Epithelial cell of esophagus (primary cell): ENCODE measurements around the gene KCNJ10.
"Not testable (repeated sequence)": the region's sequence is repeated elsewhere in the genome, so short reads cannot be mapped to it uniquely, and the experiment has no call there.

Experiments used
- DNase-seq: peaks from one replicate; pipeline ENCODE4 v3.0.0; 2010; ENCODE audit warnings: low read depth
- H3K4me3 ChIP-seq: 2 replicates; pipeline ENCODE4 v1.5.1; 2011; ENCODE audit warnings: mild to moderate bottlenecking, low read length, control low read depth
- CTCF ChIP-seq: IDR thresholded peaks from 2 replicates; pipeline ENCODE4 v1.5.1; 2011; ENCODE audit warnings: low read depth, mild to moderate bottlenecking, low read length, control low read depth, inconsistent platforms; ENCODE audit not compliant: insufficient read depth; ENCODE audit errors: missing control alignments

Gene KCNJ10

GRCh38 chr1:160058087-160058486 lies 11.9 kb downstream of the KCNJ10 start:
- H3K4me3 ChIP-seq = no peak overlapping the region
- peak; percentile 18 for DNase-seq
- no peak for TF ChIP-seq CTCF

- TF ChIP-seq CTCF = no peak
- DNase-seq = no peak
- no peak overlapping the region for H3K4me3 ChIP-seq
These were observed 13.3 kb downstream of the KCNJ10 start for GRCh38 chr1:160056648-160057169.

- no peak for TF ChIP-seq CTCF
- DNase-seq = no peak
These were observed 16.2 kb downstream of the KCNJ10 start for GRCh38 chr1:160053548-160054365.

GRCh38 chr1:160052936-160053335 lies 17.0 kb downstream of the KCNJ10 start:
- TF ChIP-seq CTCF = no peak
- H3K4me3 ChIP-seq = no peak overlapping the region
- no peak for DNase-seq

More at GRCh38 chr1:160053548-160054365, 16.2 kb downstream of the KCNJ10 start:
- H3K4me3 ChIP-seq = no peak overlapping the region

- TF ChIP-seq CTCF = no peak
- DNase-seq = no peak
- no peak overlapping the region for H3K4me3 ChIP-seq
These were observed 19.3 kb downstream of the KCNJ10 start for GRCh38 chr1:160050619-160051018.

GRCh38 chr1:160050182-160050581 lies 19.8 kb downstream of the KCNJ10 start:
- DNase-seq, H3K4me3 ChIP-seq: not testable (repeated sequence)

GRCh38 chr1:160049101-160049500 lies 20.9 kb downstream of the KCNJ10 start:
- no peak for DNase-seq
- TF ChIP-seq CTCF = no peak
- H3K4me3 ChIP-seq = no peak overlapping the region
